HEK293 (cell line): ENCODE measurements around the gene TSPAN14.
A peak's percentile ranks its signal among the peaks of the same experiment; 100 is the strongest.

Experiments used
- CTCF ChIA-PET: fragments of 350-600 bp; formaldehyde crosslinking; extraction: SDS; loops from one replicate; lab custom pipeline; 2021; ENCODE audit warnings: antibody characterized with exemption; lab: Yijun Ruan, JAX
- POLR2A ChIA-PET: fragments of 300-600 bp; formaldehyde crosslinking; extraction: SDS; loops from one replicate; lab custom pipeline; 2020; ENCODE audit warnings: antibody characterized with exemption, inconsistent platforms; lab: Yijun Ruan, JAX
- H3K27ac ChIP-seq: fragments of 200-500 bp; sonication (Bioruptor generic); 2 replicates; pipeline ENCODE4 v1.5.1; 2014; ENCODE audit warnings: low read depth, low read length, control low read depth, inconsistent platforms; ENCODE audit errors: extremely low read depth
- H3K36me3 ChIP-seq, 2 experiments: fragments of 200-500 bp in 1 of 2; sonication (Bioruptor generic) in 1 of 2; 1 replicate in 1 of 2; 2 replicates in 1 of 2; pipeline ENCODE4 v1.5.1; 2014 to 2017; ENCODE audit warnings: inconsistent platforms in 2 of 2, low read length in 2 of 2; ENCODE audit not compliant: control insufficient read depth in 2 of 2, insufficient read depth in 1 of 2
- H3K4me1 ChIP-seq: fragments of 200-500 bp; sonication (Bioruptor generic); 2 replicates; pipeline ENCODE4 v1.5.1; 2014; ENCODE audit warnings: mild to moderate bottlenecking, low read length, inconsistent platforms; ENCODE audit not compliant: control insufficient read depth, insufficient read depth
- H3K4me3 ChIP-seq: 2 replicates; pipeline ENCODE4 v1.5.1; 2011; ENCODE audit warnings: low read depth, mild to moderate bottlenecking, control low read depth, low read length, moderate library complexity
- H3K9me3 ChIP-seq: fragments of 200-500 bp; sonication (Bioruptor generic); 2 replicates; pipeline ENCODE4 v1.5.1; 2014; ENCODE audit warnings: low read depth, low read length, inconsistent platforms; ENCODE audit not compliant: control insufficient read depth, insufficient read depth
- HIC1 ChIP-seq: fragments of 450-650 bp; formaldehyde crosslinking; IDR thresholded peaks from 2 replicates; pipeline ENCODE4 v1.5.1; 2016; ENCODE audit warnings: missing biosample characterization, missing genetic modification characterization
- HOXD13 ChIP-seq: sonication (generic); formaldehyde crosslinking; IDR thresholded peaks from 2 replicates; pipeline ENCODE4 v1.8.0; 2022; ENCODE audit warnings: missing genetic modification reagents, borderline replicate concordance
- IKZF3 ChIP-seq: fragments of 450-650 bp; IDR thresholded peaks from 2 replicates; pipeline ENCODE4 v1.5.0; 2018; ENCODE audit warnings: missing biosample characterization, mild to moderate bottlenecking, missing genetic modification characterization, moderate library complexity
- KLF9 ChIP-seq: fragments of 450-650 bp; formaldehyde crosslinking; IDR thresholded peaks from 2 replicates; pipeline ENCODE4 v1.5.1; 2016; ENCODE audit warnings: missing biosample characterization, missing genetic modification characterization, low read depth
- PRDM10 ChIP-seq: fragments of 450-650 bp; formaldehyde crosslinking; IDR thresholded peaks from 2 replicates; pipeline ENCODE4 v1.5.1; 2016; ENCODE audit warnings: missing biosample characterization, missing genetic modification characterization
- PRDM6 ChIP-seq: fragments of 450-650 bp; formaldehyde crosslinking; IDR thresholded peaks from 2 replicates; pipeline ENCODE4 v1.5.1; 2017; ENCODE audit warnings: missing biosample characterization, missing genetic modification characterization
- ZBTB44 ChIP-seq: fragments of 450-650 bp; IDR thresholded peaks from 2 replicates; pipeline ENCODE4 v1.5.1; 2018; ENCODE audit warnings: missing biosample characterization, mild to moderate bottlenecking, missing genetic modification characterization
- ZFHX2 ChIP-seq: fragments of 450-650 bp; formaldehyde crosslinking; conservative IDR thresholded peaks from 2 replicates; pipeline ENCODE4 v1.5.1; 2016; ENCODE audit warnings: missing biosample characterization, missing genetic modification characterization
- ZFP3 ChIP-seq: fragments of 450-650 bp; formaldehyde crosslinking; IDR thresholded peaks from 2 replicates; pipeline ENCODE4 v1.5.1; 2016; ENCODE audit warnings: low read depth, missing biosample characterization, missing genetic modification characterization
- ZNF10 ChIP-seq: fragments of 450-650 bp; formaldehyde crosslinking; IDR thresholded peaks from 2 replicates; pipeline ENCODE4 v1.5.1; 2017; ENCODE audit warnings: missing biosample characterization, missing genetic modification characterization
- ZNF146 ChIP-seq: fragments of 450-650 bp; formaldehyde crosslinking; IDR thresholded peaks from 2 replicates; pipeline ENCODE4 v1.5.1; 2016; ENCODE audit warnings: missing biosample characterization, missing genetic modification characterization
- ZNF148 ChIP-seq: fragments of 450-650 bp; formaldehyde crosslinking; IDR thresholded peaks from 2 replicates; pipeline ENCODE4 v1.5.0; 2017; ENCODE audit warnings: missing biosample characterization, missing genetic modification characterization, borderline replicate concordance
- ZNF174 ChIP-seq: fragments of 450-650 bp; formaldehyde crosslinking; IDR thresholded peaks from 2 replicates; pipeline ENCODE4 v1.5.0; 2017; ENCODE audit warnings: missing biosample characterization, mild to moderate bottlenecking, missing genetic modification characterization
- ZNF239 ChIP-seq: fragments of 450-650 bp; formaldehyde crosslinking; IDR thresholded peaks from 2 replicates; pipeline ENCODE4 v1.5.1; 2016; ENCODE audit warnings: missing biosample characterization, missing genetic modification characterization
- ZNF24 ChIP-seq: fragments of 450-650 bp; formaldehyde crosslinking; IDR thresholded peaks from 2 replicates; pipeline ENCODE4 v1.5.1; 2016; ENCODE audit warnings: missing biosample characterization, missing genetic modification characterization
- ZNF292 ChIP-seq: fragments of 450-650 bp; formaldehyde crosslinking; IDR thresholded peaks from 2 replicates; pipeline ENCODE4 v1.5.1; 2016; ENCODE audit warnings: low read depth, missing biosample characterization, missing genetic modification characterization, borderline replicate concordance
- ZNF335 ChIP-seq: fragments of 450-650 bp; formaldehyde crosslinking; conservative IDR thresholded peaks from 2 replicates; pipeline ENCODE4 v1.5.1; 2016; ENCODE audit warnings: missing biosample characterization, missing genetic modification characterization
- ZNF366 ChIP-seq: fragments of 450-650 bp; formaldehyde crosslinking; conservative IDR thresholded peaks from 2 replicates; pipeline ENCODE4 v1.5.1; 2016; ENCODE audit warnings: missing biosample characterization, missing genetic modification characterization
- ZNF501 ChIP-seq: fragments of 450-650 bp; formaldehyde crosslinking; IDR thresholded peaks from 2 replicates; pipeline ENCODE4 v1.5.1; 2016; ENCODE audit warnings: missing biosample characterization, missing genetic modification characterization
- ZNF560 ChIP-seq: fragments of 450-650 bp; formaldehyde crosslinking; IDR thresholded peaks from 2 replicates; pipeline ENCODE4 v1.5.1; 2017; ENCODE audit warnings: missing biosample characterization, missing genetic modification characterization, borderline replicate concordance
- ZNF561 ChIP-seq: fragments of 450-650 bp; IDR thresholded peaks from 2 replicates; pipeline ENCODE4 v1.5.1; 2018; ENCODE audit warnings: missing biosample characterization, missing genetic modification characterization, borderline replicate concordance
- ZNF654 ChIP-seq: fragments of 450-650 bp; formaldehyde crosslinking; IDR thresholded peaks from 2 replicates; pipeline ENCODE4 v1.5.1; 2016; ENCODE audit warnings: low read depth, missing biosample characterization, missing genetic modification characterization
- ZNF670 ChIP-seq: fragments of 450-650 bp; formaldehyde crosslinking; IDR thresholded peaks from 2 replicates; pipeline ENCODE4 v1.5.1; 2016; ENCODE audit warnings: missing biosample characterization, missing genetic modification characterization, low read depth
- ZNF791 ChIP-seq: fragments of 450-650 bp; formaldehyde crosslinking; IDR thresholded peaks from 2 replicates; pipeline ENCODE4 v1.5.1; 2016; ENCODE audit warnings: missing biosample characterization, missing genetic modification characterization

The TSPAN14 gene

GRCh38 chr10:80462981-80463741 is 9.1 kb downstream of the TSPAN14 start:
- TF ChIP-seq ZNF146 (tag by site-specific recombination) (peak; percentile 69), ZBTB44 (tag by site-specific recombination) (peak; percentile 25; the same call in 1 of the 2 replicates), ZNF501 (tag by site-specific recombination) (no peak), ZNF335 (tag by site-specific recombination) (peak; percentile 37; the same call in 1 of the 2 replicates), ZFHX2 (no peak), ZNF791 (no peak), PRDM6 (peak; percentile 64), PRDM10 (tag by site-specific recombination) (peak; percentile 92), ZNF24 (no peak), ZNF561 (no peak), ZNF654 (no peak), KLF9 (tag by site-specific recombination) (no peak)
- H3K9me3 ChIP-seq = no peaks in the 10 kb centered on the region
- peaks cover 6% of the 10 kb centered on the region for H3K4me1 ChIP-seq
- no peak overlapping the region for H3K27ac ChIP-seq
- no peaks in the 10 kb centered on the region for H3K36me3 ChIP-seq
- CTCF ChIA-PET = interaction anchor here (1.8 to 2.7 kb wide), 2 partner anchors 18 to 42 kb away, joined by 6 to 15 read pairs; no protein-coding TSS in a partner anchor
- POLR2A ChIA-PET = no interaction called here
- no peak overlapping the region for H3K4me3 ChIP-seq

- no peak for TF ChIP-seq ZNF174 (tag by site-specific recombination)
- no peak for TF ChIP-seq ZNF10 (tag by site-specific recombination)
- TF ChIP-seq ZNF366 (tag by site-specific recombination) = no peak
- no peak for TF ChIP-seq ZNF560 (tag by site-specific recombination)
- TF ChIP-seq IKZF3 (tag by site-specific recombination) = no peak
- TF ChIP-seq HIC1 (tag by site-specific recombination) = no peak
- TF ChIP-seq HOXD13 (CRISPR knock-in tag) = no peak
- TF ChIP-seq ZFP3 (tag by site-specific recombination) = no peak
- TF ChIP-seq ZNF148 (tag by site-specific recombination) = no peak
- no peak for TF ChIP-seq ZNF670
- TF ChIP-seq ZNF239 (tag by site-specific recombination) = no peak
- no peak for TF ChIP-seq ZNF292 (tag by site-specific recombination)
- Histone ChIP-seq H3K27ac (no peak overlapping the region), H3K9me3 (no peaks in the 10 kb centered on the region), H3K4me1 (peaks cover 9% of the 10 kb centered on the region), H3K4me3 (no peak overlapping the region), H3K36me3 (no peaks in the 10 kb centered on the region; a peak in 1 of 3 replicates)
- ChIA-PET POLR2A (no interaction called here), CTCF (interaction anchor here (1.8 to 2.7 kb wide), 2 partner anchors 19 to 41 kb away, joined by 6 to 15 read pairs; no protein-coding TSS in a partner anchor)
These were observed 9.8 kb downstream of the TSPAN14 start for GRCh38 chr10:80463868-80464267.
